Activated T-cell treated with anti-CD3 and anti-CD28 coated beads, Interleukin-2, amount 50 U/mL, for 72 hours (primary cell): Measurements from ENCODE around the gene TAS2R19. TPM values are rescaled to one million over a fixed set of nuclear protein-coding genes. Genes with fewer than 3 reads are reported as not detected.
"Not testable (repeated sequence)": the region's sequence is repeated elsewhere in the genome, so short reads cannot be mapped to it uniquely, and the experiment has no call there.

Experiments used
- ATAC-seq, 2 donors: fragments of 150-1000 bp; cut with Tn5 transposase; replicated peaks in 1 of 2; 2 replicates each; pipeline ENCODE4 v1.10.0; 2021; ENCODE audit warnings: moderate library complexity in 2 of 2, mild to moderate bottlenecking in 1 of 2
- DNase-seq, 2 donors: peaks; one replicate each; pipeline ENCODE4 v3.0.0; 2021 to 2022; ENCODE audit warnings: mixed read lengths in 1 of 2
- H3K27ac Mint-ChIP-seq: one replicate; pipeline ENCODE4 v1.8.0; 2022; ENCODE audit warnings: mild to moderate bottlenecking, moderate library complexity, mixed read lengths
- H3K27me3 Mint-ChIP-seq: one replicate; pipeline ENCODE4 v1.8.0; 2022; ENCODE audit warnings: low read depth, mixed read lengths
- H3K36me3 Mint-ChIP-seq, 2 donors: one replicate each; pipeline ENCODE4 v1.8.0; 2022; ENCODE audit warnings: mixed read lengths in 2 of 2, mild to moderate bottlenecking in 1 of 2; ENCODE audit not compliant: insufficient read depth in 2 of 2
- H3K4me1 Mint-ChIP-seq: one replicate; pipeline ENCODE4 v1.8.0; 2022; ENCODE audit warnings: low read depth, mixed read lengths
- H3K4me3 Mint-ChIP-seq, 2 donors: one replicate each; pipeline ENCODE4 v1.8.0; 2022; ENCODE audit warnings: mild to moderate bottlenecking in 2 of 2, mixed read lengths in 2 of 2, moderate library complexity in 2 of 2
- H3K9me3 Mint-ChIP-seq, 2 donors: one replicate each; pipeline ENCODE4 v1.8.0; 2022; ENCODE audit warnings: mixed read lengths in 2 of 2
- total RNA-seq, 2 donors: library from RNA; stranded (reverse); gene quantifications; one replicate each; pipeline ENCODE4 v1.2.3, GENCODE V29; 2022

Gene TAS2R19
- total RNA-seq = 1 to 10 TPM; 2.1 to 3.5 TPM

GRCh38 chr12:11022520-11022919 is at the start of gene TAS2R19:
TAS2R19 (minus strand) TSS chr12:11022620; CDS start chr12:11022571, 49 bp downstream.
- Mint-ChIP-seq H3K4me3 (no peak within 1 kb of the TSS), H3K9me3 (peaks cover 2 to 4% of the 10 kb centered on the region in 2 donors), H3K36me3 (peaks cover 2 to 9% of the 10 kb centered on the region in 2 donors), H3K27ac (no peak within 1 kb of the TSS), H3K4me1 (no peaks in the 10 kb centered on the region), H3K27me3 (no peaks in the 10 kb centered on the region)
- no peak for ATAC-seq
- DNase-seq = no peak

- ATAC-seq = no peak
- H3K4me1 Mint-ChIP-seq = no peaks in the 10 kb centered on the region
- H3K27me3 Mint-ChIP-seq = no peaks in the 10 kb centered on the region
- H3K36me3 Mint-ChIP-seq = peaks cover 1 to 5% of the 10 kb centered on the region in 2 donors
- H3K4me3 Mint-ChIP-seq = no peak overlapping the region
- no peak overlapping the region for H3K27ac Mint-ChIP-seq
- H3K9me3 Mint-ChIP-seq = peaks cover 0 to 1% of the 10 kb centered on the region in 2 donors
- DNase-seq = no peak
Measured at GRCh38 chr12:11071414-11071813, 49.0 kb upstream of the TAS2R19 start.

- peaks cover 0 to 1% of the 10 kb centered on the region in 2 donors for H3K9me3 Mint-ChIP-seq
- no peak overlapping the region for H3K4me3 Mint-ChIP-seq
- no peak for DNase-seq
- no peaks in the 10 kb centered on the region for H3K27me3 Mint-ChIP-seq
- H3K36me3 Mint-ChIP-seq = peaks cover 2 to 5% of the 10 kb centered on the region in 2 donors
- no peak overlapping the region for H3K27ac Mint-ChIP-seq
- no peaks in the 10 kb centered on the region for H3K4me1 Mint-ChIP-seq
- ATAC-seq = no peak
Measured at GRCh38 chr12:11070999-11071398, 48.6 kb upstream of the TAS2R19 start.

GRCh38 chr12:11069854-11070365 is 47.5 kb upstream of the TAS2R19 start:
- Mint-ChIP-seq H3K27ac (no peak overlapping the region), H3K27me3 (no peaks in the 10 kb centered on the region), H3K4me3 (no peak overlapping the region), H3K36me3 (peaks cover 3 to 8% of the 10 kb centered on the region in 2 donors), H3K4me1 (no peaks in the 10 kb centered on the region), H3K9me3 (peaks cover 0 to 2% of the 10 kb centered on the region in 2 donors)
- ATAC-seq (no peak), DNase-seq (no peak)

GRCh38 chr12:11067514-11067913 is 45.1 kb upstream of the TAS2R19 start:
- H3K27me3 Mint-ChIP-seq = no peaks in the 10 kb centered on the region
- no peak for DNase-seq
- H3K4me1 Mint-ChIP-seq = no peaks in the 10 kb centered on the region
- H3K4me3 Mint-ChIP-seq = no peak overlapping the region
- peaks cover 0 to 2% of the 10 kb centered on the region in 2 donors for H3K9me3 Mint-ChIP-seq
- ATAC-seq = no peak
- peaks cover 3 to 7% of the 10 kb centered on the region in 2 donors for H3K36me3 Mint-ChIP-seq
- H3K27ac Mint-ChIP-seq = no peak overlapping the region

- ATAC-seq, DNase-seq, H3K27ac Mint-ChIP-seq: not testable (repeated sequence)
Measured at GRCh38 chr12:11062194-11062593, 39.8 kb upstream of the TAS2R19 start, which contains the start of gene TAS2R46. TAS2R46 (minus strand) TSS chr12:11062294; CDS start chr12:11062294, 0 bp downstream.

GRCh38 chr12:11059784-11060183 is 37.4 kb upstream of the TAS2R19 start:
- Mint-ChIP-seq H3K4me1 (peaks cover 5% of the 10 kb centered on the region), H3K36me3 (peaks cover 3% of the 10 kb centered on the region in 2 donors), H3K27me3 (no peaks in the 10 kb centered on the region), H3K27ac (no peak overlapping the region), H3K4me3 (no peak overlapping the region), H3K9me3 (peaks cover 0 to 1% of the 10 kb centered on the region in 2 donors)
- DNase-seq (no peak), ATAC-seq (peak in 1 of 2 donors; percentile 39)

More at GRCh38 chr12:11062194-11062593, 39.8 kb upstream of the TAS2R19 start, which contains the start of gene TAS2R46:
- H3K9me3 Mint-ChIP-seq, H3K4me1 Mint-ChIP-seq, H3K36me3 Mint-ChIP-seq, H3K4me3 Mint-ChIP-seq, H3K27me3 Mint-ChIP-seq: not testable (repeated sequence)

GRCh38 chr12:11059041-11059440 is 36.6 kb upstream of the TAS2R19 start:
- H3K4me1 Mint-ChIP-seq = peaks cover 5% of the 10 kb centered on the region
- peaks cover 0 to 1% of the 10 kb centered on the region in 2 donors for H3K9me3 Mint-ChIP-seq
- no peak overlapping the region for H3K27ac Mint-ChIP-seq
- no peak overlapping the region for H3K4me3 Mint-ChIP-seq
- ATAC-seq = no peak
- H3K36me3 Mint-ChIP-seq = peaks cover 3% of the 10 kb centered on the region in 2 donors
- no peaks in the 10 kb centered on the region for H3K27me3 Mint-ChIP-seq
- no peak for DNase-seq

GRCh38 chr12:11055306-11055705 is 32.9 kb upstream of the TAS2R19 start:
- Mint-ChIP-seq H3K27ac (no peak overlapping the region), H3K36me3 (peaks cover 7 to 13% of the 10 kb centered on the region in 2 donors)

GRCh38 chr12:11049806-11050531 is 27.5 kb upstream of the TAS2R19 start:
- not testable (repeated sequence) for ATAC-seq, H3K4me3 Mint-ChIP-seq, H3K27me3 Mint-ChIP-seq, H3K27ac Mint-ChIP-seq, H3K9me3 Mint-ChIP-seq, DNase-seq, H3K4me1 Mint-ChIP-seq
- H3K36me3 Mint-ChIP-seq = peaks cover 12 to 27% of the 10 kb centered on the region in 2 donors

More at GRCh38 chr12:11055306-11055705, 32.9 kb upstream of the TAS2R19 start:
- DNase-seq = no peak
- no peaks in the 10 kb centered on the region for H3K27me3 Mint-ChIP-seq
- peaks cover 5% of the 10 kb centered on the region for H3K4me1 Mint-ChIP-seq
- H3K9me3 Mint-ChIP-seq = peaks cover 7 to 9% of the 10 kb centered on the region in 2 donors
- no peak overlapping the region for H3K4me3 Mint-ChIP-seq
- ATAC-seq = no peak

- not testable (repeated sequence) for H3K27ac Mint-ChIP-seq, H3K4me1 Mint-ChIP-seq, H3K4me3 Mint-ChIP-seq, H3K9me3 Mint-ChIP-seq, DNase-seq, ATAC-seq, H3K27me3 Mint-ChIP-seq
- peaks cover 1 to 14% of the 10 kb centered on the region in 2 donors for H3K36me3 Mint-ChIP-seq
Measured at GRCh38 chr12:11041366-11041765, 18.9 kb upstream of the TAS2R19 start.

- no peak for DNase-seq
- ATAC-seq = no peak
- H3K36me3 Mint-ChIP-seq = peaks cover under 1 to 12% of the 10 kb centered on the region in 2 donors
- no peak overlapping the region for H3K27ac Mint-ChIP-seq
- H3K27me3 Mint-ChIP-seq = no peaks in the 10 kb centered on the region
- H3K4me1 Mint-ChIP-seq = no peaks in the 10 kb centered on the region
- H3K9me3 Mint-ChIP-seq = peaks cover 1 to 3% of the 10 kb centered on the region in 2 donors
- no peak overlapping the region for H3K4me3 Mint-ChIP-seq
Measured at GRCh38 chr12:11040162-11040561, 17.7 kb upstream of the TAS2R19 start.

GRCh38 chr12:11039171-11039570 is 16.8 kb upstream of the TAS2R19 start:
- Mint-ChIP-seq H3K9me3 (peaks cover 3% of the 10 kb centered on the region in 2 donors), H3K27ac (no peak overlapping the region)

More at GRCh38 chr12:11039171-11039570, 16.8 kb upstream of the TAS2R19 start:
- no peaks in the 10 kb centered on the region for H3K4me1 Mint-ChIP-seq
- no peak for DNase-seq
- no peak for ATAC-seq
- H3K36me3 Mint-ChIP-seq = peaks cover 2 to 9% of the 10 kb centered on the region in 2 donors
- no peaks in the 10 kb centered on the region for H3K27me3 Mint-ChIP-seq
- H3K4me3 Mint-ChIP-seq = no peak overlapping the region
